ENCODE measurements around the gene ZNF668. TPM values are rescaled to one million over a fixed set of nuclear protein-coding genes. Genes with fewer than 3 reads are reported as not detected.

Gene ZNF668
- total and polyA plus RNA-seq, 2 of the 8 experiments (the other 6 are each of a cell fraction or from before 2014, with no cell fraction given): 14.0 to 14.3 TPM

GRCh38 chr16:31043352-31043751, 30.7 kb downstream of the ZNF668 start:
- no peak overlapping the region for H3K4ac ChIP-seq (replicated peaks; ENCODE audit: insufficient read length, low read depth, low read length)
- H2BK5ac ChIP-seq (ENCODE audit: low read depth, low read length): no peak overlapping the region
- H4K8ac ChIP-seq (ENCODE audit: extremely low read depth, insufficient read depth, low read length): no peak overlapping the region
- CTCF ChIA-PET (ENCODE audit: partially characterized antibody): interaction anchor here (0.9 to 2.3 kb wide), 8 partner anchors 12 to 830 kb away, joined by 3 to 7 read pairs (median 4); partner anchors contain the start of gene ZNF267
- no peak overlapping the region for H3K23ac ChIP-seq (ENCODE audit: insufficient read length)
- FAIRE-seq: no peak
- H3K4me3 ChIP-seq (ENCODE audit: extremely low read depth in 1 of 4, insufficient read depth in 2 of 4, low read depth in 3 of 4, low read length in 4 of 4): no peak overlapping the region
- no peak overlapping the region for H2BK120ac ChIP-seq (replicated peaks; ENCODE audit: low read depth, low read length)
- H3K79me2 ChIP-seq (ENCODE audit: control insufficient read depth in 1 of 2, insufficient read depth in 2 of 2, low read length in 2 of 2): no peaks in the 10 kb centered on the region
- no peak overlapping the region for H3K27ac ChIP-seq (ENCODE audit: low read depth, low read length)
- H3K27me3 ChIP-seq (replicated peaks in 1 of 4; ENCODE audit: control insufficient read depth in 3 of 4, extremely low read depth in 1 of 4, insufficient read depth in 3 of 4, low read length in 3 of 4): no peaks in the 10 kb centered on the region
- POLR2A ChIA-PET (ENCODE audit: partially characterized antibody): interaction anchor here (0.7 to 3.2 kb wide), 7 partner anchors 17 to 77 kb away, joined by 3 to 15 read pairs (median 3); partner anchors contain the start of genes VKORC1, ZNF646 and ZNF668
- H3K9ac ChIP-seq (replicated peaks in 1 of 4; ENCODE audit: extremely low read depth in 1 of 4, low read depth in 3 of 4, low read length in 3 of 4): no peak overlapping the region
- H3K23me2 ChIP-seq (ENCODE audit: low read depth, low read length): peaks cover 2% of the 10 kb centered on the region; the same call in 1 of the 2 replicates
- no peak overlapping the region for H3K56ac ChIP-seq (replicated peaks; ENCODE audit: insufficient read length, low read depth, low read length)
- H2BK20ac ChIP-seq (ENCODE audit: low read length): no peak overlapping the region
- H2BK12ac ChIP-seq (ENCODE audit: low read depth, low read length): no peak overlapping the region
- no peaks in the 10 kb centered on the region; the same call in 1 of the 2 replicates for H3K79me1 ChIP-seq (ENCODE audit: low read depth, low read length)
- H4K5ac ChIP-seq (ENCODE audit: insufficient read length, low read depth, low read length): no peak overlapping the region
- H3K18ac ChIP-seq (ENCODE audit: extremely low read depth, low read length): no peak overlapping the region
- H3K14ac ChIP-seq (ENCODE audit: insufficient read length): no peak overlapping the region
- H3K4me1 ChIP-seq (replicated peaks in 1 of 4; ENCODE audit: control insufficient read depth in 3 of 4, insufficient read depth in 4 of 4, low read length in 3 of 4): peaks cover 0 to 3% (median 0%) of the 10 kb centered on the region in 4 experiments; a peak in 3 of 7 replicates
- peaks cover 0 to 7% (median 0%) of the 10 kb centered on the region in 4 experiments; a peak in 1 of 8 replicates for H3K36me3 ChIP-seq (ENCODE audit: control insufficient read depth in 2 of 4, insufficient read depth in 4 of 4, low read length in 3 of 4)
- no peaks in the 10 kb centered on the region for H3K9me3 ChIP-seq (ENCODE audit: insufficient read depth in 2 of 2, low read depth in 1 of 2, low read length in 1 of 2)
- 90% methylated on average over 1 of the region's 1 CpG; no CpG with 5 or more reads in 1 of the 2 experiments for WGBS, 2 experiments (ENCODE audit: extremely low coverage in 1 of 2, insufficient coverage in 1 of 2, insufficient read length in 1 of 2, insufficient replicate concordance in 2 of 2, low coverage in 1 of 2, low lambda C conversion rate in 2 of 2, missing lambda C conversion rate in 1 of 2)
- no peak overlapping the region for H2AK5ac ChIP-seq (ENCODE audit: low read depth, low read length)
- H4K20me1 ChIP-seq (replicated peaks in 1 of 2; ENCODE audit: control insufficient read depth in 1 of 2, insufficient read depth in 2 of 2, low read length in 2 of 2): no peaks in the 10 kb centered on the region
- H4K91ac ChIP-seq (replicated peaks; ENCODE audit: insufficient read length, low read length): no peak overlapping the region
- no peak overlapping the region for H2BK15ac ChIP-seq (ENCODE audit: low read length)
- H2AFZ ChIP-seq (ENCODE audit: low read length): no peak overlapping the region
- DNase-seq (ENCODE audit: low read depth in 1 of 2, low spot score in 2 of 2): no peak
- no peak overlapping the region; a peak in 1 of 4 replicates for H3K4me2 ChIP-seq (ENCODE audit: insufficient read depth in 1 of 2, low read depth in 2 of 2, low read length in 2 of 2)
- TF ChIP-seq NRF1 (IDR thresholded peaks at IDR 0.05; ENCODE audit: low read depth, low read length) (no peak), ZNF274 (IDR thresholded peaks at IDR 0.05; ENCODE audit: borderline replicate concordance, extremely low read depth, low read length) (no peak), BRCA1 (IDR thresholded peaks at IDR 0.05; ENCODE audit: low read depth, low read length) (no peak), CBX8 (IDR thresholded peaks at IDR 0.05; ENCODE audit: borderline replicate concordance, low read depth, low read length) (no peak), RBBP5 (IDR thresholded peaks at IDR 0.05; ENCODE audit: borderline replicate concordance, low read depth, low read length) (no peak), YY1 (IDR thresholded peaks at IDR 0.05; ENCODE audit: low read depth, low read length) (no peak)
